Bronchial epithelial cell (primary cell): ENCODE results near the gene SPTAN1. TPM values are rescaled to one million over a fixed set of nuclear protein-coding genes. Genes with fewer than 3 reads are reported as not detected.
A peak's percentile ranks its signal among the peaks of the same experiment; 100 is the strongest.

Experiments used
- DNase-seq: peaks from one replicate; pipeline ENCODE4 v3.0.0-alpha.2; 2010; ENCODE audit warnings: low read depth
- FAIRE-seq: peaks from 2 replicates; lab custom pipeline; 2011; peaks lifted over from hg19 to GRCh38; lab: Jason Lieb, UNC
- H3K27me3 ChIP-seq: 2 replicates; pipeline ENCODE4 v1.5.1; 2011; ENCODE audit warnings: low read length; ENCODE audit not compliant: control insufficient read depth, insufficient read depth
- H3K36me3 ChIP-seq: 2 replicates; pipeline ENCODE4 v1.5.1; 2011; ENCODE audit warnings: low read length; ENCODE audit not compliant: control insufficient read depth, insufficient read depth
- H3K4me3 ChIP-seq: 2 replicates; pipeline ENCODE4 v1.5.1; 2011; ENCODE audit warnings: mild to moderate bottlenecking, low read depth, low read length, control low read depth
- total RNA-seq: library from RNA; depleted of rRNA; stranded (reverse); fragments of >200 nt; gene quantifications from 2 replicates; pipeline ENCODE4 v1.2.1, GENCODE V29; 2014
- TF ChIP-seq, protein P1 (sequence below): IDR thresholded peaks from 2 replicates; pipeline ENCODE4 v1.5.1; 2011; ENCODE audit warnings: mild to moderate bottlenecking, moderate library complexity, low read length, control low read depth, inconsistent platforms; ENCODE audit not compliant: insufficient read depth, severe bottlenecking

SPTAN1 gene
- total RNA-seq, 1 donor from 2014 or later = 159 TPM

DNA sequence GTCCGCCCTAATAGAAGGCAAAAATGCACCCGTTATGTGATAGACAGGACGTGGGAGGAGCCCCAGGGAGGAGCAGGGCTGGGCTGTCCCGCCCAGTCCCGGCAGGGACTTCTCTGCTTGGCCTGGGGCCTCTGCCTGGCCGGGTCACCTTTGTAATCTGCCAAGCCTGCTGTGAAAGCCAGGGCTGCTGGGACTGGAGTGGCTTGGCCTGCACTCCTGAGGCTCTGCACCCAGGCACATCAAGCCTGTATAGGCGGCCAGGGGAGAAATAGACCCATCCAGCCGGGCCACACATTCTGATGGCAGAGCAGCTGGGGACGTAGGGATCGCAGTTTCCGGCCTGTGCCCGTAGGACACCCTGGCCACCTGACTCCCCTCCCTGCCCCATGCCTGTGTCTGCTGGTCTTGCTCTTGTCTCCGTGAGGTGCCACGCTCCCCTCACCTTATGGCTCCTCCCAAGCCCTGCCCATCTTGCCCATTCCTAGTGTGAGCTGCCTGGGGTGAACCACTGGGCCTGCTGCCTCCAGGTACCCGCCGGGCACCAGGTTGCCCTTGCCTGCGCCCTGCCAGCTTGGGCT lies 76.2 kb downstream of the SPTAN1 start:
- FAIRE-seq = peak; percentile 64
- TF ChIP-seq, protein P1, sequence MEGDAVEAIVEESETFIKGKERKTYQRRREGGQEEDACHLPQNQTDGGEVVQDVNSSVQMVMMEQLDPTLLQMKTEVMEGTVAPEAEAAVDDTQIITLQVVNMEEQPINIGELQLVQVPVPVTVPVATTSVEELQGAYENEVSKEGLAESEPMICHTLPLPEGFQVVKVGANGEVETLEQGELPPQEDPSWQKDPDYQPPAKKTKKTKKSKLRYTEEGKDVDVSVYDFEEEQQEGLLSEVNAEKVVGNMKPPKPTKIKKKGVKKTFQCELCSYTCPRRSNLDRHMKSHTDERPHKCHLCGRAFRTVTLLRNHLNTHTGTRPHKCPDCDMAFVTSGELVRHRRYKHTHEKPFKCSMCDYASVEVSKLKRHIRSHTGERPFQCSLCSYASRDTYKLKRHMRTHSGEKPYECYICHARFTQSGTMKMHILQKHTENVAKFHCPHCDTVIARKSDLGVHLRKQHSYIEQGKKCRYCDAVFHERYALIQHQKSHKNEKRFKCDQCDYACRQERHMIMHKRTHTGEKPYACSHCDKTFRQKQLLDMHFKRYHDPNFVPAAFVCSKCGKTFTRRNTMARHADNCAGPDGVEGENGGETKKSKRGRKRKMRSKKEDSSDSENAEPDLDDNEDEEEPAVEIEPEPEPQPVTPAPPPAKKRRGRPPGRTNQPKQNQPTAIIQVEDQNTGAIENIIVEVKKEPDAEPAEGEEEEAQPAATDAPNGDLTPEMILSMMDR = no peak
- Histone ChIP-seq H3K4me3 (no peak overlapping the region), H3K36me3 (peaks cover 72% of the 10 kb centered on the region), H3K27me3 (no peaks in the 10 kb centered on the region)
- no peak for DNase-seq

DNA sequence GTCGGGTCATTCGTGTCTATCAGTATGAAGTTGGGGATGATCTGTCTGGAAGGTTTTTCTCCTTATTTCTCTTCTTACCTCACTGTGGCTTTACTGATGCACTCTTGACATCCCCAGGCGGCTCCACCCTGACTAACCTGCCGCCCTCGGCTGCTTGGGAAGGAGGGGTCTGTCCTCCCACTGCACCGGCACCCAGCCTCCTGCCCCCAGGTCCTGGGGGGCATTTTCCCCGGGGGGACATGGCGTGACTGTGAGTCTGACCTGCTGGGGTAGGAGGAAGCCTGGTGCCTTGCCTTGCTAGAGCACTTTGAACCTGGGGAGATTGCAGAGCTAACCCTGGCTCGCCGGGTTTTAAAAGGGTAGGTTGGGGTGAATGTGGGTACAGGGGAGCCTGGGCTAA lies 76.7 kb downstream of the SPTAN1 start:
- FAIRE-seq (no peak), DNase-seq (no peak)
- TF ChIP-seq, protein P1 = no peak
- no peaks in the 10 kb centered on the region for H3K27me3 ChIP-seq
- H3K4me3 ChIP-seq = no peak overlapping the region
- H3K36me3 ChIP-seq = peaks cover 75% of the 10 kb centered on the region

DNA sequence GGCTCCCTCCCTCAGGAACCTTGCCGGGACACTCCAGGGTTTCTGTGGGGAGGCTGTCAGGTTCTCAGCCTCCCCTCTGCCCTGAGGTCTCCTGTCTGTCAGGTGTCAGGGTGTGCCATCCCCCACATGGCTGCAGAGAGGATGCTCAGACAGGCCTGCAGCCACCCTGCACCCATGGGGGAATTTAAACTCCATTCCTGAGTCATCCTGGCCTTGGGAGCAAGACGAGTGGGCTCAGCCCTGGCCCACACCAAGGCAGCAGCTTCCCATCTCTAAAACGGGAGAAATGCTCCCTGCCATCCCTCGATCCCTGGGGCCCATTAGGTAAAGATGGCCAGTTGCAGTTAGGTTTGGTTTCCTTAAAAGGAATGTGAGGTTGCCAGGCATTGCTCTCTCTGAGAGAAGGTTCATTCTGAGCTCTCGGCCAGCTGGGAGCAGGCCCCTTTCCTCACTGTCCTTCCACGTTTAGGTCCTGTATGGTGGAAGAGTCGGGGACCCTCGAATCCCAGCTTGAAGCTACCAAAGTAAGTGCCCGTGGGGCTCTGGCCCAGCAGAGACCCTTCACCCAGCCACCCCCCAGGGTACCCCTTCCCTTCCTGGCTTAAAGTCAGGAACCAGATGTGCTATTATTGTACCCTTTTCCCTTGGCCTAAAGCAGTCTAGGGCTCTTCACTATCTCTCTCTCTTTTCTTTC lies 77.6 kb downstream of the SPTAN1 start:
- FAIRE-seq = no peak

DNA sequence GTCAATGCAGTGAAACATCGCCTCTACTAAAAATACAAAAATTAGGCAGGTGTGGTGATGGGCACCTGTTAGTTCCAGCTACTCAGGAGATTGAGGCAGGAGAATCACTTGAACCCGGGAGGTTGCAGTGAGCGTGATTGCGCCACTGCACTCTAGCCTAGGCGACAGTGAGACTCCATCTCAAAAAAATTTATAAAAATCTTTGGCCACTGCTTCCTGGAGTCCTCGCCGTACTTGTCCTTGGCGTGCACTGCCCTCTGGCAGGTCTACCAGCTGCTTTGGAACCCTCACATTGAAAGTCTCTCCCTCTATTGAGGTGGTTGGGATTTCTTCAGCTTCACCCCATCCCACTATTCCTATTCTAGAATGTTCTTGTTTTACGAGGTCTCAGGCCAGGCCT lies 79.2 kb downstream of the SPTAN1 start:
- Histone ChIP-seq H3K27me3 (no peaks in the 10 kb centered on the region), H3K36me3 (peaks cover 53% of the 10 kb centered on the region), H3K4me3 (no peak overlapping the region)
- FAIRE-seq = no peak
- TF ChIP-seq, protein P1 = no peak
- no peak for DNase-seq

More for the DNA sequence above, 77.6 kb downstream of the SPTAN1 start:
- H3K4me3 ChIP-seq = no peak overlapping the region
- TF ChIP-seq, protein P1 = no peak
- H3K36me3 ChIP-seq = peaks cover 68% of the 10 kb centered on the region
- no peak for DNase-seq
- no peaks in the 10 kb centered on the region for H3K27me3 ChIP-seq

DNA sequence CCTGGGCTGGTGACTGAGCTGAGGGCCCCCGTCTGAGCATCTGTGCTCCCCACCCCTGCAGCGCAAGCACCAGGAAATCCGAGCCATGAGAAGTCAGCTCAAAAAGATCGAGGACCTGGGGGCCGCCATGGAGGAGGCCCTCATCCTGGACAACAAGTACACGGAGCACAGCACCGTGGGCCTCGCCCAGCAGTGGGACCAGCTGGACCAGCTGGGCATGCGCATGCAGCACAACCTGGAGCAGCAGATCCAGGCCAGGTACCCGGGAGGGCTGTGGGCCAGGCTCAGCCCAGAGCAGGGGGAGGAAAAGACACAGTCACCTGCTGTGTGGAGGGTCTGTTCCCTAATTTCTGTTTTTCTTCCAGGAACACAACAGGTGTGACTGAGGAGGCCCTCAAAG lies 79.7 kb downstream of the SPTAN1 start:
- FAIRE-seq = no peak
- TF ChIP-seq, protein P1 = no peak
- Histone ChIP-seq H3K27me3 (no peaks in the 10 kb centered on the region), H3K36me3 (peaks cover 52% of the 10 kb centered on the region), H3K4me3 (no peak overlapping the region)
- no peak for DNase-seq
